NCI-H2029 (cell line): Measurements from ENCODE around the gene FBXW12.
"Not testable (repeated sequence)": the region's sequence is repeated elsewhere in the genome, so short reads cannot be mapped to it uniquely, and the experiment has no call there.

Experiments used
- DNase-seq: peaks from one replicate; lab custom pipeline; 2025; lab: John Stamatoyannopoulos, UW

The FBXW12 gene

GRCh38 chr3:48372862-48373435 is 930 bp downstream of the FBXW12 start:
- DNase-seq: no peak

- no peak for DNase-seq
These were observed 15.6 kb downstream of the FBXW12 start for GRCh38 chr3:48387634-48388033.

GRCh38 chr3:48388966-48389365 is 16.9 kb downstream of the FBXW12 start:
- DNase-seq: no peak

- DNase-seq: no peak
These were observed 22.4 kb downstream of the FBXW12 start for GRCh38 chr3:48394391-48394790.

GRCh38 chr3:48395714-48396113 is 23.7 kb downstream of the FBXW12 start:
- DNase-seq: no peak

GRCh38 chr3:48397767-48398681 is 26.0 kb downstream of the FBXW12 start:
- no peak for DNase-seq

- no peak for DNase-seq
These were observed 26.8 kb downstream of the FBXW12 start for GRCh38 chr3:48398701-48399386.

- DNase-seq: no peak
These were observed 27.6 kb downstream of the FBXW12 start for GRCh38 chr3:48399387-48400172.

- no peak for DNase-seq
These were observed 28.9 kb downstream of the FBXW12 start for GRCh38 chr3:48400824-48401433.

GRCh38 chr3:48401434-48401901 is 29.4 kb downstream of the FBXW12 start:
- not testable (repeated sequence) for DNase-seq

- DNase-seq: no peak
These were observed 30.3 kb downstream of the FBXW12 start for GRCh38 chr3:48402281-48402732.

GRCh38 chr3:48402907-48403306 is 30.9 kb downstream of the FBXW12 start:
- no peak for DNase-seq

- DNase-seq: no peak
These were observed 31.8 kb downstream of the FBXW12 start for GRCh38 chr3:48403533-48404439.

- no peak for DNase-seq
These were observed 32.7 kb downstream of the FBXW12 start for GRCh38 chr3:48404440-48405342.

- DNase-seq: no peak
These were observed 33.4 kb downstream of the FBXW12 start for GRCh38 chr3:48405343-48405881.

- no peak for DNase-seq
These were observed 34.0 kb downstream of the FBXW12 start for GRCh38 chr3:48405971-48406370.

- DNase-seq: no peak
These were observed 34.7 kb downstream of the FBXW12 start for GRCh38 chr3:48406443-48407431.
